OCI-LY7 (cell line): ENCODE results near the gene ZCCHC14.

Source experiments
- EZH2phosphoT487 ChIP-seq: fragments of 200-600 bp; sonication (generic); IDR thresholded peaks from 2 replicates; pipeline ENCODE4 v1.6.1; 2018; ENCODE audit warnings: low read depth, borderline replicate concordance, mild to moderate bottlenecking, mixed run types, antibody characterized with exemption, low read length, moderate library complexity, mixed read lengths
- TF ChIP-seq, protein P1 (sequence below): fragments of 200-600 bp; sonication (generic); conservative IDR thresholded peaks from 2 replicates; pipeline ENCODE4 v1.5.1; 2014; ENCODE audit warnings: mild to moderate bottlenecking, antibody characterized with exemption, low read length, moderate library complexity, mixed read lengths

DNA sequence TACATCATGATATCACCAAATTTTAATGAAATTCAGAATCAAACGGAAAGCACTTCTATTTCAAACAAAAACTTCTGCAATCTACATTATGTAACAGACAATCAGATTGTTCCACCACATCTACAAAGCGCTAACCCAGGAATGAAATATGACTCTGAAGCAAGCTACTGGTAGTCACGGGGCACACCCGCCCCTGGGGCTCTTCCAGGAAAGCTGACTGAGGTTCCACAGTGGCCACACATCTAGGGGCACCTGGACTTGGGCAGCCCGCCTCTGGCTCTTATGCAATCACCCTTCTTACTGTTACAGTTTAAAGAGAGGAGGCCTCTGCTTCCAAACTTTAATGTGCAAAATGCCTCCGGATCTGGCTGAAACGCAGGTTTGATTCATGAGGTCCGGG is 27.5 kb downstream of the ZCCHC14 start:
- TF ChIP-seq, protein P1, sequence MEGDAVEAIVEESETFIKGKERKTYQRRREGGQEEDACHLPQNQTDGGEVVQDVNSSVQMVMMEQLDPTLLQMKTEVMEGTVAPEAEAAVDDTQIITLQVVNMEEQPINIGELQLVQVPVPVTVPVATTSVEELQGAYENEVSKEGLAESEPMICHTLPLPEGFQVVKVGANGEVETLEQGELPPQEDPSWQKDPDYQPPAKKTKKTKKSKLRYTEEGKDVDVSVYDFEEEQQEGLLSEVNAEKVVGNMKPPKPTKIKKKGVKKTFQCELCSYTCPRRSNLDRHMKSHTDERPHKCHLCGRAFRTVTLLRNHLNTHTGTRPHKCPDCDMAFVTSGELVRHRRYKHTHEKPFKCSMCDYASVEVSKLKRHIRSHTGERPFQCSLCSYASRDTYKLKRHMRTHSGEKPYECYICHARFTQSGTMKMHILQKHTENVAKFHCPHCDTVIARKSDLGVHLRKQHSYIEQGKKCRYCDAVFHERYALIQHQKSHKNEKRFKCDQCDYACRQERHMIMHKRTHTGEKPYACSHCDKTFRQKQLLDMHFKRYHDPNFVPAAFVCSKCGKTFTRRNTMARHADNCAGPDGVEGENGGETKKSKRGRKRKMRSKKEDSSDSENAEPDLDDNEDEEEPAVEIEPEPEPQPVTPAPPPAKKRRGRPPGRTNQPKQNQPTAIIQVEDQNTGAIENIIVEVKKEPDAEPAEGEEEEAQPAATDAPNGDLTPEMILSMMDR = no peak
- TF ChIP-seq EZH2phosphoT487 = no peak
